Colonic mucosa (tissue), 4 donors: ENCODE measurements around the gene TRIO. TPM values are rescaled to one million over a fixed set of nuclear protein-coding genes. Genes with fewer than 3 reads are reported as not detected.

Source experiments
- DNase-seq: peaks from one replicate; pipeline ENCODE4 v3.0.0-alpha.2; 2020
- H3K27ac ChIP-seq: fragments of 200-600 bp; one replicate; pipeline ENCODE4 v1.8.0; 2021
- H3K27me3 ChIP-seq: fragments of 200-600 bp; one replicate; pipeline ENCODE4 v1.8.0; 2021
- H3K36me3 ChIP-seq: fragments of 200-600 bp; one replicate; pipeline ENCODE4 v1.8.0; 2021
- H3K4me1 ChIP-seq: fragments of 200-600 bp; one replicate; pipeline ENCODE4 v1.8.0; 2021; ENCODE audit warnings: mild to moderate bottlenecking
- H3K4me3 ChIP-seq: fragments of 200-600 bp; one replicate; pipeline ENCODE4 v1.8.0; 2021
- H3K9ac ChIP-seq, 2 donors: one replicate each; pipeline ENCODE4 v1.7.0; 2013; ENCODE audit warnings: control low read depth in 2 of 2, low read depth in 2 of 2, low read length in 2 of 2
- H3K9me3 ChIP-seq: fragments of 200-600 bp; one replicate; pipeline ENCODE4 v1.8.0; 2021
- intact Hi-C: fragments of 100-400 bp; cut with DNase I; formaldehyde crosslinking; loops from one replicate; pipeline ENCODE4 v1.14.1; 2022
- total RNA-seq, 2 donors: library from RNA; stranded (reverse); fragmentation: NEBNext Ultra II Directional in 1 of 2; extraction: Animal tissue kit (Norgen Biotek cat#: 25700) in 1 of 2; gene quantifications; one replicate each; pipeline ENCODE4 v1.2.1, GENCODE V29; 2021
- TF ChIP-seq, protein P1 (sequence below): fragments of 200-600 bp; IDR thresholded peaks from one replicate; pipeline ENCODE4 v1.8.0; 2022; ENCODE audit warnings: antibody characterized with exemption, mild to moderate bottlenecking
- donor health status: healthy.
- donor health status: DM: no; HTN: no; CAD: no.
- donor health status: DM: no; HTN: no; CAD: no.

The TRIO gene
- total RNA-seq, 2 donors from 2014 or later, result 134 to 138 TPM

DNA sequence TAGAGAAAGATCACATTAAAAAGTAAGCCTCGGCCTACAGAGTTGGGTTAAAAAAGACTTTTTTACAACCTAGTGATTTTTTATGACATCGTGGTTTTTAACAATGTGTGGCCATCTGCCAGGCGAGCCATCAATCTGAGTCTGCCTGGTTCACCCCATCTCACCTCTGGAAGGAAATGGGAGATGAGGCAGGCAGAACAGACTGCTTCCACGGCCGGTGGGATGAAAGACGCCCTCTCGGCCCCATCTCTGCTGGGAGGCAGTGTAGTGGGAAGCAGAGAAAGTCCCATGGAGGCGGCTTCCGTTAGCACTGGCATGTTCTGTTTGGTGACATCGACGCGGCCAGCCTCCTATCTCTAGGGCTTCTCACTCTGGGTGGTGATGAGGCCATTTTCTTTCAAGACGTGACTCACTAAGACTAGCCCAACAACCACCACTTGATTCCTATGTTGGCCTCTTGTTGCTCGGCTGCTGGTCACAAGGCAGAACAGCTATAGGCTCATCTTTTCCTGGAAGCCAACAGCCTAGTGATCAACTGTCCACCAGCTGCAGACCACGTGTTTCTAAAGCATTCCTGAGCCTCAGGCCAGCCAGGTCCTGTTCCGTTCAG is 306.0 kb downstream of the TRIO start:
- Histone ChIP-seq H3K36me3 (no peaks in the 10 kb centered on the region), H3K9me3 (no peaks in the 10 kb centered on the region), H3K27ac (peak overlapping the region; percentile 41), H3K4me1 (peaks cover 20% of the 10 kb centered on the region), H3K9ac (no peak overlapping the region), H3K4me3 (no peak overlapping the region), H3K27me3 (no peaks in the 10 kb centered on the region)
- peak; percentile 56 for DNase-seq
- intact Hi-C loops, result no loop called here
- TF ChIP-seq, protein P1, sequence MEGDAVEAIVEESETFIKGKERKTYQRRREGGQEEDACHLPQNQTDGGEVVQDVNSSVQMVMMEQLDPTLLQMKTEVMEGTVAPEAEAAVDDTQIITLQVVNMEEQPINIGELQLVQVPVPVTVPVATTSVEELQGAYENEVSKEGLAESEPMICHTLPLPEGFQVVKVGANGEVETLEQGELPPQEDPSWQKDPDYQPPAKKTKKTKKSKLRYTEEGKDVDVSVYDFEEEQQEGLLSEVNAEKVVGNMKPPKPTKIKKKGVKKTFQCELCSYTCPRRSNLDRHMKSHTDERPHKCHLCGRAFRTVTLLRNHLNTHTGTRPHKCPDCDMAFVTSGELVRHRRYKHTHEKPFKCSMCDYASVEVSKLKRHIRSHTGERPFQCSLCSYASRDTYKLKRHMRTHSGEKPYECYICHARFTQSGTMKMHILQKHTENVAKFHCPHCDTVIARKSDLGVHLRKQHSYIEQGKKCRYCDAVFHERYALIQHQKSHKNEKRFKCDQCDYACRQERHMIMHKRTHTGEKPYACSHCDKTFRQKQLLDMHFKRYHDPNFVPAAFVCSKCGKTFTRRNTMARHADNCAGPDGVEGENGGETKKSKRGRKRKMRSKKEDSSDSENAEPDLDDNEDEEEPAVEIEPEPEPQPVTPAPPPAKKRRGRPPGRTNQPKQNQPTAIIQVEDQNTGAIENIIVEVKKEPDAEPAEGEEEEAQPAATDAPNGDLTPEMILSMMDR, result no peak

DNA sequence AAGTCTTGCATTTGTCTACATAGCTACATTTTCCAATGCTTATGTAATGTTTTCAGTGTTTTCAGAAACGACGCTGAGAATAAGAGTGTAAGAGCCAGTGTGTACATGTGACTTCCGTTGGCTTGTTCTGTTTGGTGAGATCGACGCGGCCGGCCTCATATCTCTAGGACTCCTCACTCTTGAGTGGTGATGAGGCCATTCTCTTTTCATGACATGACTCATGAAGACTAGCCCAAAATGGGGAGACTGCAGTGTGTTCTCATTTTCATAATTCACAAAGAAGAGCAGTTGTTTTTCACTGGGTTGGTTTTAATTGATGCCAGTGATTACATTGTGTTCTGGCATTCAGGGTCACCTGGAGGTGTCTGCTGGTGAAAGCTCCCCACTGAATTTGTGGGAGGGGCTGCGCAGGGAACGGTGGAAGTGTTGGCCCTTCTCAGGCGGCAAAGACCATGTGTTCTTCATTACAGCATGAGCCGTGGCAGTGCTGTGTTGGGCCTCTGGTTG is 306.9 kb downstream of the TRIO start:
- H3K4me3 ChIP-seq, result no peak overlapping the region
- TF ChIP-seq, protein P1, result no peak
- H3K4me1 ChIP-seq, result peaks cover 15% of the 10 kb centered on the region
- no peak overlapping the region for H3K9ac ChIP-seq
- no peaks in the 10 kb centered on the region for H3K27me3 ChIP-seq
- intact Hi-C loops, result no loop called here
- H3K27ac ChIP-seq, result peak overlapping the region; percentile 41
- H3K9me3 ChIP-seq, result no peaks in the 10 kb centered on the region
- H3K36me3 ChIP-seq, result no peaks in the 10 kb centered on the region
- DNase-seq, result no peak

DNA sequence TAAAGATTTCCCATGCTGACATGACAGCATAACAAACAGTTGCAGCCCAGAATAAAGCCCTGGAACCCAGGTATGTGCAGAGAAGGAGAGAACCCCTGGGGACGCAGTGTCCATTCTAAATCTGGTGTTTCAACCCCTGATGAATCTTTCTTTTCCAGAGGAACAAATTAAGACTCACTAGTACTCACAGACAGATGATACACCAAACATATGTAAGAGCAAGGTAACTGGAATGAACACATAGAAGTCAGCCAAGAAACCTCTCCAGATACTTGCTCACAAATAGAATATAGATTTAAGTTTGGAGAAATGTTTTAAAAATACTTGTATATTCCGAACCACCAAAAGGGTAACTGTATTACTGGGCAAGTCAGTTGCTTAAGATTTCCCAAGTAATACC is 307.6 kb downstream of the TRIO start:
- TF ChIP-seq, protein P1, result no peak
- no peaks in the 10 kb centered on the region for H3K36me3 ChIP-seq
- H3K27ac ChIP-seq, result no peak overlapping the region
- no peak for DNase-seq
- no peak overlapping the region for H3K9ac ChIP-seq
- peaks cover 15% of the 10 kb centered on the region for H3K4me1 ChIP-seq
- H3K27me3 ChIP-seq, result no peaks in the 10 kb centered on the region
- H3K4me3 ChIP-seq, result no peak overlapping the region
- no peaks in the 10 kb centered on the region for H3K9me3 ChIP-seq
- intact Hi-C loops, result no loop called here

DNA sequence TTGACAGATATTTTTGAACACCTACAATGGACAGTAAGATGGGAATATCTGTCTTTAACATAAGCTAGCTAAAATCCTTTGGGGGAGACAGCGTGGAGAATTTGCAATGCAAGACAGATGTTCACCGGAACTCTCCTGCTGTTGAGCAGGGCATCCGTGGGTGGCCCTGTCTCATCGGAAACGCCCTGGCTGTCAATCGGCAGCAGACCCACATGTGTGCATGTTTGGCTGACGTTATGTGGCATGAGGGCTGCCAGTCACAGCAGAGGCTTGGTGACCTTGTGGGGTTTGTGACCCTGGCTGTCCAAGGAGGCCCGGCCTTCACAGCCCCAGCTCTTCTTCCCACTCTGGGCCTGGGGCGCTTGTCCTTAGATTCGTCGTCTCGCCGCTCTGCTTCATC is 308.7 kb downstream of the TRIO start:
- Histone ChIP-seq H3K27me3 (no peaks in the 10 kb centered on the region), H3K9me3 (no peaks in the 10 kb centered on the region), H3K4me1 (peaks cover 15% of the 10 kb centered on the region), H3K27ac (no peak overlapping the region), H3K9ac (no peak overlapping the region), H3K4me3 (no peak overlapping the region), H3K36me3 (no peaks in the 10 kb centered on the region)
- intact Hi-C loops, result no loop called here
- TF ChIP-seq, protein P1, result no peak
- no peak for DNase-seq

DNA sequence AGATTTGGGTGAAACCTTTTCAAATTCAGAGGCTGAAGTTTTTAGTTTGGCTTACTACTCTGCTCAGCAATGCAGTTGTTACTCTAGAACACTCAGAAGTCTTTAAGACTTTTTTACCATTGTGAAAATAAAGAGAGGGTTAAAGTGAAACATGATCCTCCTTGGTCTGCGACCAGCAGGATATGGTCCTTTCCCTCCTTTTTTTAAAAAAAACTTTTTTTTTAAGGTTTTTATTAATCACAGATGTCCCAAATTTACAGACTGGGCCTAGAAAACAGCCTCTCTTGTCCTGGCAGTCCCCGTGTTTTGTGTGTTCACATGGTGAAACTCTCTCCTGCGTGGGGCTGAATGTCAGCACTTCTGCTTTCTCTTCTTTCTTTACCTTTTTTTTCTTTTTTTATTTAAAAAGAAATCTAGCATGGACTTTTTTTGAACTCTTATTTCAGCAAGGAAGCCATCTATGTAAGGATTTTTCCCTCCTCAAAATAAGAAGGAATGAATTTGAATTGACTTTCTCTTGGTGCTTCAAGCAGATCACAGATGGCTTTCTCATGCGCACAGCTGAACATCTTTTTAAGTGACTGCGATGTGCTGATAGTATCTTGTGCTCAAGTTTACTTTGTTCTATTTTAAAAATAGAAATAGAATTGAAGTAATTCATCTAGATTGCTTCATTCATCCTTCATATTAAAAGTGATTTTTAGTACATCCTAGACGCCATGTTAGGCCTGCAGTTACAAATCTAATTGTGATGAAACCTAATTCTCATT is 309.7 kb downstream of the TRIO start:
- H3K4me3 ChIP-seq, result no peak overlapping the region
- intact Hi-C loops, result no loop called here
- no peak for DNase-seq
- TF ChIP-seq, protein P1, result no peak
- no peaks in the 10 kb centered on the region for H3K9me3 ChIP-seq
- H3K27ac ChIP-seq, result no peak overlapping the region
- H3K27me3 ChIP-seq, result no peaks in the 10 kb centered on the region
- no peaks in the 10 kb centered on the region for H3K36me3 ChIP-seq
- peaks cover 12% of the 10 kb centered on the region for H3K4me1 ChIP-seq
- no peak overlapping the region for H3K9ac ChIP-seq
